Liver (tissue), 9 donors: Measurements from ENCODE around the gene TMEM214. TPM values are rescaled to one million over a fixed set of nuclear protein-coding genes. Genes with fewer than 3 reads are reported as not detected.

Experiments
- DNase-seq: peaks from one replicate; pipeline ENCODE4 v3.0.0-alpha.2; 2017; ENCODE audit warnings: low spot score
- H3K27ac ChIP-seq, 2 donors: one replicate each; pipeline ENCODE4 v1.7.0; 2013; ENCODE audit warnings: inconsistent platforms in 2 of 2, low read length in 2 of 2, control low read depth in 1 of 2, low read depth in 1 of 2, mild to moderate bottlenecking in 1 of 2
- H3K27me3 ChIP-seq, 4 donors: one replicate each; pipeline versions ENCODE4 v1.6.1 to v1.7.0; 2013; ENCODE audit warnings: low read length in 3 of 4, inconsistent platforms in 1 of 4, mild to moderate bottlenecking in 1 of 4, moderate library complexity in 1 of 4; ENCODE audit not compliant: control insufficient read depth in 4 of 4, insufficient read depth in 4 of 4
- H3K36me3 ChIP-seq, 4 donors: one replicate each; pipeline versions ENCODE4 v1.6.1 to v1.7.0; 2013; ENCODE audit warnings: low read length in 3 of 4, mild to moderate bottlenecking in 3 of 4, low read depth in 1 of 4, moderate library complexity in 1 of 4; ENCODE audit not compliant: control insufficient read depth in 4 of 4, insufficient read depth in 3 of 4
- H3K4me1 ChIP-seq, 4 donors: one replicate each; pipeline versions ENCODE4 v1.6.1 to v1.7.0; 2013; ENCODE audit warnings: low read length in 3 of 4, mild to moderate bottlenecking in 3 of 4, moderate library complexity in 1 of 4; ENCODE audit not compliant: control insufficient read depth in 4 of 4, insufficient read depth in 4 of 4
- H3K4me3 ChIP-seq, 3 donors: one replicate each; pipeline versions ENCODE4 v1.6.1 to v1.7.0; 2013; ENCODE audit warnings: low read length in 3 of 3, control low read depth in 1 of 3, low read depth in 1 of 3, mild to moderate bottlenecking in 1 of 3
- H3K9ac ChIP-seq, 2 donors: one replicate each; pipeline ENCODE4 v1.7.0; 2013; ENCODE audit warnings: low read length in 2 of 2, mild to moderate bottlenecking in 2 of 2, moderate library complexity in 2 of 2, control low read depth in 1 of 2, low read depth in 1 of 2
- H3K9me3 ChIP-seq, 4 donors: one replicate each; pipeline versions ENCODE4 v1.6.1 to v1.7.0; 2013; ENCODE audit warnings: low read length in 3 of 4; ENCODE audit not compliant: control insufficient read depth in 4 of 4
- FOXA1 ChIP-seq: IDR thresholded peaks from 2 replicates; pipeline ENCODE4 v1.6.1; 2016; ENCODE audit warnings: antibody characterized with exemption
- GABPA ChIP-seq, 2 donors: IDR thresholded peaks in 1 of 2; conservative IDR thresholded peaks in 1 of 2; 2 replicates each; pipeline ENCODE4 v1.6.1; 2016; ENCODE audit warnings: antibody characterized with exemption in 2 of 2, mild to moderate bottlenecking in 1 of 2, moderate library complexity in 1 of 2
- HNF4A ChIP-seq, 2 donors: conservative IDR thresholded peaks; 2 replicates each; pipeline ENCODE4 v1.6.1; 2016; ENCODE audit warnings: antibody characterized with exemption in 2 of 2, mild to moderate bottlenecking in 2 of 2
- MAX ChIP-seq: IDR thresholded peaks from 2 replicates; pipeline ENCODE4 v1.6.1; 2016; ENCODE audit warnings: antibody characterized with exemption
- RAD21 ChIP-seq, 2 donors: IDR thresholded peaks; 2 replicates each; pipeline ENCODE4 v1.6.1; 2016; ENCODE audit warnings: antibody characterized with exemption in 2 of 2, mild to moderate bottlenecking in 2 of 2
- REST ChIP-seq: IDR thresholded peaks from 2 replicates; pipeline ENCODE4 v1.6.1; 2016; ENCODE audit warnings: antibody characterized with exemption, mild to moderate bottlenecking
- TAF1 ChIP-seq: conservative IDR thresholded peaks from 2 replicates; pipeline ENCODE4 v1.6.1; 2016; ENCODE audit warnings: antibody characterized with exemption, mild to moderate bottlenecking
- YY1 ChIP-seq: IDR thresholded peaks from 2 replicates; pipeline ENCODE4 v1.6.1; 2016; ENCODE audit warnings: antibody characterized with exemption, mild to moderate bottlenecking
- WGBS: extraction: QIAGEN DNeasy Blood & Tissue Kit; methylation state at CpG from one replicate; pipeline ENCODE4 v1.1.7; 2013; 5-methylcytosine and 5-hydroxymethylcytosine counted together
- polyA plus RNA-seq, 2 donors: library from polyadenylated mRNA; stranded (reverse) in 1 of 2; unstranded in 1 of 2; fragments of 200-250 nt in 1 of 2; fragments of >200 nt in 1 of 2; fragmentation: Nextera tagmentation in 1 of 2; extraction: Ambion mirVana in 1 of 2; gene quantifications; one replicate each; pipeline versions ENCODE4 v1.2.1 to v1.2.3, GENCODE V29; 2013 to 2015
- total RNA-seq, 2 donors: library from RNA; depleted of rRNA; stranded (reverse); fragments of >200 nt; gene quantifications; one replicate each; pipeline ENCODE4 v1.2.3, GENCODE V29; 2014
- donor health status: healthy.
- donor health status: healthy.
- donor health status: healthy.
- donor health status: healthy.
- donor health status: healthy.

TMEM214 gene
- total and polyA plus RNA-seq, 4 donors = 17.1 to 53.4 (median 38.4) TPM

GRCh38 chr2:27086090-27086723, 53.4 kb downstream of the TMEM214 start (continued):
- TF ChIP-seq REST = no peak
- TF ChIP-seq RAD21 (IDR thresholded peaks at IDR 0.05) = peak; percentile 58 to 71

GRCh38 chr2:27086724-27087593, 54.2 kb downstream of the TMEM214 start, which contains the start of gene KHK:
TSS of gene KHK (plus strand) at chr2:27086772. CDS start at chr2:27087260, 488 bp downstream.
- Histone ChIP-seq H3K9ac (peak within 1 kb of the TSS; percentile 40 to 67), H3K9me3 (no peaks in the 10 kb centered on the region), H3K27me3 (no peaks in the 10 kb centered on the region), H3K36me3 (peaks cover 0 to 1% (median 0%) of the 10 kb centered on the region in 4 donors), H3K4me1 (peaks cover 7 to 65% (median 36%) of the 10 kb centered on the region in 4 donors), H3K4me3 (peak within 1 kb of the TSS; percentile 63 to 84 (median 73)), H3K27ac (peak within 1 kb of the TSS; percentile 70 to 87)
- 6% methylated on average over 54 of the region's 54 CpGs for WGBS
- TF ChIP-seq GABPA (IDR thresholded peaks at IDR 0.05 in 1 of 2, conservative IDR thresholded peaks at IDR 0.05 in 1 of 2) = no peak
- TF ChIP-seq REST = peak; percentile 77
- TF ChIP-seq TAF1 = peak; percentile 33
- no peak for TF ChIP-seq FOXA1
- TF ChIP-seq YY1 = peak; percentile 67
- TF ChIP-seq RAD21 (IDR thresholded peaks at IDR 0.05) = peak in 1 of 2 donors; percentile 48
- TF ChIP-seq HNF4A (conservative IDR thresholded peaks at IDR 0.05) = peak in 1 of 2 donors; percentile 11
- peak; percentile 47 for TF ChIP-seq MAX
- DNase-seq = peak; percentile 65
